CD4-positive, alpha-beta T cell treated with Interferon alpha-2 for 1 hour (primary cell): ENCODE data around the gene AIF1L.

Experiments
- DNase-seq, 2 donors: peaks; one replicate each; pipeline ENCODE4 v3.0.0-alpha.2; 2020 to 2022

AIF1L gene

GRCh38 chr9:131096269-131097125 is at the start of gene AIF1L:
AIF1L (plus strand) TSS chr9:131096531; CDS start chr9:131096630, 99 bp downstream.
- DNase-seq = no peak

- DNase-seq = peak; percentile 67 to 70
Measured at GRCh38 chr9:131046581-131047202, 49.6 kb upstream of the AIF1L start.

- DNase-seq = no peak
Measured at GRCh38 chr9:131048332-131048731, 48.0 kb upstream of the AIF1L start.

GRCh38 chr9:131048820-131049219 is 47.5 kb upstream of the AIF1L start:
- no peak for DNase-seq

GRCh38 chr9:131049829-131050715 is 46.3 kb upstream of the AIF1L start:
- no peak for DNase-seq

GRCh38 chr9:131050831-131051230 is 45.5 kb upstream of the AIF1L start:
- DNase-seq = no peak

GRCh38 chr9:131051592-131052517 is 44.5 kb upstream of the AIF1L start:
- DNase-seq = no peak

- DNase-seq = no peak
Measured at GRCh38 chr9:131053896-131054295, 42.4 kb upstream of the AIF1L start.

GRCh38 chr9:131056781-131057506 is 39.4 kb upstream of the AIF1L start:
- no peak for DNase-seq

GRCh38 chr9:131060900-131061630 is 35.3 kb upstream of the AIF1L start:
- DNase-seq = no peak

- no peak for DNase-seq
Measured at GRCh38 chr9:131062969-131063368, 33.4 kb upstream of the AIF1L start.

- no peak for DNase-seq
Measured at GRCh38 chr9:131065599-131065998, 30.7 kb upstream of the AIF1L start.

- DNase-seq = no peak
Measured at GRCh38 chr9:131067625-131068024, 28.7 kb upstream of the AIF1L start.

- no peak for DNase-seq
Measured at GRCh38 chr9:131068076-131068816, 28.1 kb upstream of the AIF1L start.

GRCh38 chr9:131069699-131070098 is 26.6 kb upstream of the AIF1L start:
- no peak for DNase-seq

GRCh38 chr9:131072107-131072870 is 24.0 kb upstream of the AIF1L start:
- no peak for DNase-seq

- DNase-seq = no peak
Measured at GRCh38 chr9:131072871-131073237, 23.5 kb upstream of the AIF1L start.

- DNase-seq = no peak
Measured at GRCh38 chr9:131076347-131077195, 19.8 kb upstream of the AIF1L start.
